ENCODE results near the gene DPPA4. TPM values are rescaled to one million over a fixed set of nuclear protein-coding genes. Genes with fewer than 3 reads are reported as not detected.
"Not testable (repeated sequence)": the region's sequence is repeated elsewhere in the genome, so short reads cannot be mapped to it uniquely, and the experiment has no call there.

The DPPA4 gene, protein sequence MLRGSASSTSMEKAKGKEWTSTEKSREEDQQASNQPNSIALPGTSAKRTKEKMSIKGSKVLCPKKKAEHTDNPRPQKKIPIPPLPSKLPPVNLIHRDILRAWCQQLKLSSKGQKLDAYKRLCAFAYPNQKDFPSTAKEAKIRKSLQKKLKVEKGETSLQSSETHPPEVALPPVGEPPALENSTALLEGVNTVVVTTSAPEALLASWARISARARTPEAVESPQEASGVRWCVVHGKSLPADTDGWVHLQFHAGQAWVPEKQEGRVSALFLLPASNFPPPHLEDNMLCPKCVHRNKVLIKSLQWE
- total RNA-seq = 1 to 10 TPM in 1 of 2 experiments, under 1 TPM in 1; 0.54 to 1.1 TPM

DNA sequence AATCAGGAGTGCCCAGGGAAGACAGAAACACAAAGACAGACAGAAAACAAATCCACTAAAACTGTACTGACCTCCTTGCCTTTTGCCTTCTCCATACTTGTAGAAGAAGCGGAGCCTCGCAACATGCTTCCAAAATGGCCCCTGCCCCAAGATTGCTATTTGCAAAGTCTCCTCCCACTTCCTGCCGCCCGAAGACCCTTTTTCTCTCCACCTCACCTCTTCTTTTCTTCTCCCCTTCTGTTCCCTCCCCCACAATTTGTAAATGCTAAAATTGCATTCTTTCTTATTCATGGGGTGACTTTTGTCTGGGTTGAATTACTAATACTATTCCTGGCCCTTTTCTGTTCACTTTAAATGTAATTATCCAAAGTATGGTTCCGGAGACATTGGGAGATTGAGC is at the start of gene DPPA4:
Gene DPPA4 (minus strand): TSS at position 154 of the 400 bp plus-strand sequence. CDS start 29 bp downstream, at position 125.
- no peak within 1 kb of the TSS for H3K27ac Mint-ChIP-seq
- H3K9me3 Mint-ChIP-seq = peaks cover 5% of the 10 kb centered on the region
- H3K4me3 Mint-ChIP-seq = peak within 1 kb of the TSS; percentile 76
- DNase-seq = no peak
- peaks cover 2% of the 10 kb centered on the region for H3K36me3 Mint-ChIP-seq
- peaks cover 44% of the 10 kb centered on the region for H3K27me3 Mint-ChIP-seq
- H3K4me1 Mint-ChIP-seq = peaks cover 10% of the 10 kb centered on the region

DNA sequence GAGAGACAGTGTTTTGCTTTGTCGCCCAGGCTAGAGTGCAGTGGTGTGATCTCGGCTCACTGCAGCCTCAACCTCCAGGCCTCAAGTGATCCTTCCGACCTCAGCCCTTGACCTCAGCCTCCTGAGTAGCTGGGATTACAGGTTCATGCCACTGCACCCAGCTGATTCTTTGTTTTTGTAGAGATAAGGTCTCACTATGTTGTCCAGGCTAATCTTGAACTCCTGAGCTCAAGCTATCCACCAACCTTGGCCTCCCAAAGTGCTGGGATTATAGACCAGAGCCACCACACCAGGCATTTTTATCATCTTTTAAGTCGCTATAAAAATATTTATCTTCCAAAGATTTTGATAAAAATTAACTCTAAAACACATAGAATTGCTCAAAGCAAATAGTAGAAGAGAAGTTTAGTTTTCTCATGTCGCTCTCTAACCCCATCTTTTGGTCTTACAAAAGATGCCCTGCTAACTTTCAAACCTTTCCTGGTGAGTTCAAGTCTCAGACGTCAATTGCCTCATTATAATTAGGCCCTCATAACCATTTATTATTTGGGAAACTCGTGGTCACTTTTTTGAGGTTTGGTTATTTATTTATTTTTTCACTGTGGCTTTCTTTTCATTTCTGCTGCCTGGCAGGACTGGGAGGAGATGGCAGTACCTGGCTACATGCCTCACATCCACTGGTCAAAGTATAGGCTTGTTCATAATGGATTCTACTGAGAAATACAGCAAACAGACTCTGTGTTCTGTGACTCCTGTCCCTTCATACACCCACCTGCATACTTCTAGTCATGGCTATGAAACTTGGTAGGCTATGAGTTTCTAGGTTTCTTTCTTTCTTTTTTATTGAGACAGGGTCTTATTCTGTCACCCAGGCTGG is 48.3 kb upstream of the DPPA4 start:
- H3K9me3 Mint-ChIP-seq = no peaks in the 10 kb centered on the region
- no peaks in the 10 kb centered on the region for H3K36me3 Mint-ChIP-seq
- no peak for DNase-seq
- peaks cover 5% of the 10 kb centered on the region for H3K27me3 Mint-ChIP-seq
- no peak overlapping the region for H3K4me3 Mint-ChIP-seq
- H3K4me1 Mint-ChIP-seq = no peaks in the 10 kb centered on the region
- no peak overlapping the region for H3K27ac Mint-ChIP-seq

DNA sequence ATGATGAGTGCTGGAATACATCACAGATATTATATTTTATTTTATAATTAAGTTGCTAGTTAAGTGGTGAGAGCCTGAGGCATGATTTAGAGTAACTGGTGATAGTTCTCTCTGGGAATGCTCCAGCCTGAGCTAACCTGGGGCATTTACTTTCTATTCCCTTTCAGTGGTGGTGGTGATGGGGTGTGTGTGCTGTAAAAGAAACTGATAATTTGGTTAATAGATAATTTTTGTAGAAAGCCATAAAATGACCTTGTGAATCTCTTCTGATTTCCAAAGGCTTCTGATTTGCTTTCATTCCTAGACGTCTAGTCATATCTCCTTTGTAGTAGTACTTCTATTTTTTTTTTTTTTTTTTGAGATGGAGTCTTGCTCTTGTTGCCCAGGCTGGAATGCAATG is 46.8 kb upstream of the DPPA4 start:
- H3K27me3 Mint-ChIP-seq = peaks cover 5% of the 10 kb centered on the region
- no peak overlapping the region for H3K4me3 Mint-ChIP-seq
- H3K36me3 Mint-ChIP-seq = no peaks in the 10 kb centered on the region
- H3K27ac Mint-ChIP-seq = no peak overlapping the region
- H3K9me3 Mint-ChIP-seq = no peaks in the 10 kb centered on the region
- no peak for DNase-seq
- no peaks in the 10 kb centered on the region for H3K4me1 Mint-ChIP-seq

DNA sequence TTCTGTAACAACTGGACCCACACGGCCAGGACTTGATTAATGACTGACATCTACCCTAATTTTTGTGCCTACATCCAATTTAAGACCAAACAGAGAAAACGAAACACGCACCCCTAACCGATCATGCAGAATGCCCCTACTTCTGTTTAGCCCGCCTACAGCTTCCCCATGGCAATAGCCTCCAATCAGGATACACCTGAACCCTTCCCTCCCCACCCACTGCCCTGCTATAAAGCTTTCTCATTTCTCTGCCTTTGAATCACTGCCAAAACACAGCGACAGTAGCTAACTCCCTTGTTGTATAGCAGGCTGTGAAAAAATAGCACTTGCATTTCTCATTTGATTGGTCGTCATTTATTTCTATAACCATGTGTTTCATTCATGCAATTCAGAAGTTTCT is 45.2 kb upstream of the DPPA4 start:
- Mint-ChIP-seq H3K4me3 (no peak overlapping the region), H3K36me3 (no peaks in the 10 kb centered on the region)

DNA sequence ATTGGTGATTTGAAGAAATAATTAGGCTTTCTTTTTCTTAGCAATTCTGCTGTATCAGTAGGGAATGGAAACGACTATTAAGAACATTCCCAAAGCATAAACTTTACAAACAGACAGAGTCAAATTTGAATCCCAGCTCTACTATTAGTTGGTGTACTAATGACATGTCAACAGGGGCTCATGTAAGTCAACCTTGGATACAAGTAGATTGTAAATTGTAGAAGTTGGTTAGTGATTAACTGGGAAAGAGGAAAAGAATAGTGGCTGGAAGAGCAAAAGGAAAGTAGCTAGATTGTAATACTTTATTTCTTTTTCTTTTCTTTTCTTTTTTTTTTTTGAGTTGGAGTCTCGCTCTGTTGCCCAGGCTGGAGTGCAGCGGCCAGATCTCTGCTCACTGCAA is 38.6 kb upstream of the DPPA4 start:
- Mint-ChIP-seq H3K9me3 (no peaks in the 10 kb centered on the region), H3K27me3 (no peaks in the 10 kb centered on the region), H3K36me3 (no peaks in the 10 kb centered on the region), H3K4me1 (no peaks in the 10 kb centered on the region), H3K4me3 (no peak overlapping the region), H3K27ac (no peak overlapping the region)
- DNase-seq = no peak

More for the DNA sequence above, 45.2 kb upstream of the DPPA4 start:
- Mint-ChIP-seq H3K9me3 (no peaks in the 10 kb centered on the region), H3K27ac (no peak overlapping the region), H3K27me3 (peaks cover 5% of the 10 kb centered on the region), H3K4me1 (no peaks in the 10 kb centered on the region)
- no peak for DNase-seq

DNA sequence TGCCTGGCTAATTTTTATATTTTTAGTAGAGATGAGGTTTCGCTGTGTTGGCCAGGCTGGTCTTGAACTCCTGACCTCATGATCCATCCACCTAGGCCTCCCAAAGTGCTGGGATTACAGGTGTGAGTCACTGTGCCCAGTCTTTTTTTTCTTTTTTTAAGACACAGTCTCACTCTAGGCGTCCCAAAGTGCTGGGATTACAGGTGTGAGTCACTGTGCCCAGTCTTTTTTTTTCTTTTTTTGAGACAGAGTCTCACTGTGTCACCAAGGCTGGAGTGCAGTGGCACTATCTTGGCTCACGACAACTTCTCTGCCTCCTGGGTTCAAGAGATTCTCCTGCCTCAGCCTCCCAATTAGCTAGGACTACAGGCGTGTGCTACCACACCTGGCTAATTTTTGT is 37.1 kb upstream of the DPPA4 start:
- not testable (repeated sequence) for H3K36me3 Mint-ChIP-seq, H3K4me1 Mint-ChIP-seq, H3K27ac Mint-ChIP-seq, H3K4me3 Mint-ChIP-seq, H3K9me3 Mint-ChIP-seq, H3K27me3 Mint-ChIP-seq, DNase-seq

DNA sequence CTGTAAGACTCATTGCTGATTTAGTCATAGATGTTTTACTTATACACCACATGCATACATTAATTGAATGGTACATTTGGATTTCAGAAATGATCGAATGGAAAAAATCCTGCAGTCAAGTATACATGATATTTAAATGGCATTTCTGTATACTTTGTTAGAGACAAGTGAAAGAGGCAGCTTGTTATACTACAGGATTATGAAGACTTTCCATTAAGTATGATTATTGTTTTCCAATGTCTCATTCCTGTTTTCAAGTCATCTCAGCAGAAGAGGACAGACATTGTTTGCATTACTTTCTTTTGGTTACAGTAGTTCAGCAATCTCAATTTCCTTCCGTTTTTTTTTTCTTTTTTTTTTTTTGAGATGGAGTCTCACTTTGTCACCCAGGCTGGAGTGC is 36.6 kb upstream of the DPPA4 start:
- Mint-ChIP-seq H3K9me3 (no peaks in the 10 kb centered on the region), H3K36me3 (no peaks in the 10 kb centered on the region), H3K4me1 (no peaks in the 10 kb centered on the region), H3K27me3 (no peaks in the 10 kb centered on the region), H3K4me3 (no peak overlapping the region), H3K27ac (no peak overlapping the region)
- no peak for DNase-seq

DNA sequence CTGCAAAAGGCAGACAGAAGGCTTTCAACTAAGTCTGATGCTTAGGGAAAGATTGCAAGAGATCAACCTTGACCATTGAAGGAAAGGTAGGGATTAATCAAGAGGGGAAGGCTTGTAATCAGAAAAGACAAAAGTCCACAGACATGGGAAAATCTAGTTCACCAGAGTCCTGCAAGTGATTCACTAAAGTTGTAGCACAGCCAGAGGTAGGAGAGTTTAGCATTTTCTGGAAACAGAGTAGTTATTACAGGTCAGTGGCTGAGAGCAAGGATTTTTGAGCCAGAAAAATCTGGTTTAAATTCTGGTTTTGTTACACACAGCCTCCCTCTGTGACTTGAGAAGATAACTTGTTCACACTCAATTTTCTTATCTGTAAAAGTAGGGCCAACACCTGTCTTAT is 35.3 kb upstream of the DPPA4 start:
- Mint-ChIP-seq H3K4me3 (no peak overlapping the region), H3K9me3 (no peaks in the 10 kb centered on the region), H3K27me3 (no peaks in the 10 kb centered on the region), H3K36me3 (no peaks in the 10 kb centered on the region), H3K4me1 (no peaks in the 10 kb centered on the region), H3K27ac (no peak overlapping the region)
- DNase-seq = no peak

DNA sequence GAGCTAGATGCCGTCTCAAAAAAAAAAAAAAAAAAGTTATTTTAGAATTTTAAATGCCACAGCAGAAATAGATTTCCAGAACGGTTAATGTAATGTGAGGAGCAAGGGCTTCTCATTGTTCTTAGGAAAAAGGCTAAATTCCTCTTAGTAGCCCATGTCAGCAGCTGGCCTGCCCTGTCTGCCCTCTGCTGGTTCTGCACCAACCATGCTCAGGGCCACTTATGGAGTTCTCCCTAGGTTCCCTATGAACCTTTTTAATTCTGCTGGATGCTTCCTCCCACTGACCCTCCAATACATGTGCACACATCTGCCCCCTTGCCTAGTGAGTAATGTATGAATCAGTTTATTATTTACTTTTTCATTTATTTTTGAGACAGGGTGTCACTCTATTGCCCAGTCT is 32.2 kb upstream of the DPPA4 start:
- Mint-ChIP-seq H3K36me3 (no peaks in the 10 kb centered on the region), H3K4me3 (no peak overlapping the region), H3K27ac (no peak overlapping the region), H3K4me1 (no peaks in the 10 kb centered on the region), H3K9me3 (no peaks in the 10 kb centered on the region), H3K27me3 (no peaks in the 10 kb centered on the region)
- no peak for DNase-seq

DNA sequence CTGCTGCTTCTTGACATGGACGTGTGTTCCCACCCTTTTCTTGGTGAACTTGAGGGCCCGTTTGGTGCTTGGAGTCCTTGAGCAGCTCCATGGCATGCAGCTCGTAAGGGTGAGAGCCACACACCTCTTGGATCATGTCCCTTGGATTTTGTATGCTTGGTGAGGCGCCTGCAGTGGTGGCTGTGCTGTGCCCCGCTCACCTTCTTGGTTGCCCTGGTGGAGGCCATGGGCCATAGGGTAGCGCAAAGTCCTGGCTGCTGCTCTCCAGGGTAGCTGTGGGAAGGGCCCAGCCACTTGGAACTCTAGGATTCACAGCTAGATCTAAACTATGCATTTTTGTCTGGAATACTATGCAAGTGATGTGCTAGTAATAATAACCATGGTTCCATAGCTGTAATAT is 26.7 kb upstream of the DPPA4 start:
- no peaks in the 10 kb centered on the region for H3K36me3 Mint-ChIP-seq
- no peak overlapping the region for H3K4me3 Mint-ChIP-seq
- H3K27me3 Mint-ChIP-seq = no peaks in the 10 kb centered on the region
- no peaks in the 10 kb centered on the region for H3K4me1 Mint-ChIP-seq
- no peak for DNase-seq
- H3K27ac Mint-ChIP-seq = no peak overlapping the region
- no peaks in the 10 kb centered on the region for H3K9me3 Mint-ChIP-seq

DNA sequence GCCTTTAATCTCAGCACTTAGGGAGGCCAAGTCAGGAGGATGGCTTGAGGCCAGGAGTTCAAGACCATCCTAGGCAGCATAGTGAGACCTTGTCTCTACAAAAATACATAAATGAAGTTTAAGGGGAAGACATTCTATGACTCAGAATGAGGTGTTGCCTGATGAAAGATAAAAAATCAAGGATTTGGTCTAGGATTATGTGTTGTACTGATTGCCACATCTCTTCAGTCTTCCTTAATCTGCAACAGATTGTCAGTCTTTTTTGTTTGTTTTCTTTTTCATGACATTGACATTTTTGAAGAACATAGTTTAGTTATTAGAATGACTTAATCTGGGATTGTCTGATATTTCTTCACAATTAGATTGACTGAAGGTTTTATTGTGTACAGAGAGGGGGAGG is 26.3 kb upstream of the DPPA4 start:
- Mint-ChIP-seq H3K4me3 (no peak overlapping the region), H3K36me3 (no peaks in the 10 kb centered on the region), H3K27ac (no peak overlapping the region)

DNA sequence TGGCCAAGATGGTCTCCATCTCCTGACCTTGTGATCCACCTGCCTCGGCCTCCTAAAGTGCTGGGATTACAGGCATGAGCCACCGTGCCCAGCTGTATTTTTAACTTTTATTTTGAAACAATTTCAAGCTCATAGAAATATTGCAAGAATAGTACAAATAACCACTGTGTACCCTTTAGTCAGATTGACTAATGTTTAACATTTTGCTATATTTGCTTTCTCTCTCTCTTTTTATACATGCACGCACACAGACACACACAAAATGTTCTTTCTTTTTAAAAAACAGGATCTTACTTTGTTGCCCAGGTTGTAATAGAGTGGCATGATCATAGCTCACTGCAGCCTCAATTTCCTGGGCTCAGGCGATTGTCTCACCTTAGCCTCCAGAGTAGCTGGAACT is 25.5 kb upstream of the DPPA4 start:
- Mint-ChIP-seq H3K9me3 (no peaks in the 10 kb centered on the region), H3K27ac (no peak overlapping the region), H3K4me1 (no peaks in the 10 kb centered on the region), H3K4me3 (no peak overlapping the region), H3K27me3 (no peaks in the 10 kb centered on the region), H3K36me3 (no peaks in the 10 kb centered on the region)
- no peak for DNase-seq

More for the DNA sequence above, 26.3 kb upstream of the DPPA4 start:
- no peaks in the 10 kb centered on the region for H3K4me1 Mint-ChIP-seq
- H3K9me3 Mint-ChIP-seq = no peaks in the 10 kb centered on the region
- no peaks in the 10 kb centered on the region for H3K27me3 Mint-ChIP-seq
- DNase-seq = no peak

DNA sequence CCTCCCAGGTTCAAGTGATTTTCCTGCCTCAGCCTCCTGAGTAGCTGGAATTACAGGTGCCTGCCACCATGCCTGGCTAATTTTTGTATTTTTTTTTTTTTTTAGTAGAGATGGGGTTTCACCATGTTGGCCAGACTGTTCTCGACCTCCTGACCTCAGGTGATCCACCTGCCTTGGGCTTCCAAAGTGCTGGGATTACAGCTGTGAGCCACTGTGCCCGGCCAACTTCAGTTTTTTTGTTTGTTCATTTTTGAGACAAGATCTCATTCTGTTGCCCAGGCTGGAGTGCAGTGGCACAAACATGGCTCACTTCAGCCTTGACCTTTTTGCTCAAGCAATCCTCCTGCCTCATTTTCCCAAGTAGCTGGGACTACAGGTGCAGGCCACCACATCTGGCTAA is 21.5 kb upstream of the DPPA4 start:
- not testable (repeated sequence) for H3K27me3 Mint-ChIP-seq, H3K36me3 Mint-ChIP-seq, DNase-seq, H3K9me3 Mint-ChIP-seq, H3K4me1 Mint-ChIP-seq, H3K4me3 Mint-ChIP-seq, H3K27ac Mint-ChIP-seq

DNA sequence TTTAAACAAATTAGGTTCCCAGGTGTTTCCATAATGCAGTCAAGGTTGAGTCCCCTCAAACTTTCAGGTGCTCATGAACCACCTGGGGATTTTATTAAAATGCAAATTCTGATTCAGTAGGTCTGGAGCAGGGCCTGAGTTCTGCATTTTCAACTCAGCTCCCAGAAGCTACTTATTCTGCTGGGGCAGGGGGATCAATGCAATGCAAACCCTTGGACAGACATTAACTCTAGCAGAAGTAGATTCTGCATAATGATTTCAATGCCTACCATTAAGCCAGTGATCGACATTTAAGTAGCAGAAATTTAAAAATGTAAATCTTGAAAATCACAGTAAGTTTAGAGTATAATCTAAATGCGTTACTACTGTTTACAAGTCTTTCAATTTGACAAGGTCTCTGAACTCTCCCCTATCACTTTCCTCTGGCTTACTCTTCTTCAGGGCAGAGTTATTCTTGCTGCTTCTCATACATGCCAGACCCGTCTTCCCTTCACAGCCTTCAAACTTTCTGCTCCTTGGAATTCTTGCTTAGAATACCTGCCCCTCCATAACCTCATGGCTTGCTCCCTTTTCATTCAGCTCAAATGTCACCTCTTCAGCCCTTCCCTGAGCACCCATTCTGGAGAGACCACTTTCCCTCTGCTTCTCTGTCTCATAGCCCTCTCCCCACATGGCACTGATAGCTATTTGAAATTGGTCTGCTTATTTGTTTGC is 19.3 kb upstream of the DPPA4 start:
- no peaks in the 10 kb centered on the region for H3K36me3 Mint-ChIP-seq
- H3K9me3 Mint-ChIP-seq = no peaks in the 10 kb centered on the region
- H3K4me1 Mint-ChIP-seq = no peaks in the 10 kb centered on the region
- no peak for DNase-seq
- H3K27me3 Mint-ChIP-seq = no peaks in the 10 kb centered on the region
- H3K4me3 Mint-ChIP-seq = no peak overlapping the region
- no peak overlapping the region for H3K27ac Mint-ChIP-seq

Measured in activated naive CD8-positive, alpha-beta T cell treated with anti-CD3 and anti-CD28 coated beads for 36 hours (primary cell).